NCI-H146 treated with DMSO at 0.1 percent for 48 hours (cell line): Measurements from ENCODE around the gene HOOK2.
A peak's percentile ranks its signal among the peaks of the same experiment; 100 is the strongest.

ENCODE experiments used
- DNase-seq: peaks from one replicate; lab custom pipeline; 2025; ENCODE audit not compliant: unreplicated experiment; lab: John Stamatoyannopoulos, UW

HOOK2 gene

GRCh38 chr19:12794196-12794941 is 19.0 kb upstream of the HOOK2 start:
- DNase-seq, result no peak

DNA sequence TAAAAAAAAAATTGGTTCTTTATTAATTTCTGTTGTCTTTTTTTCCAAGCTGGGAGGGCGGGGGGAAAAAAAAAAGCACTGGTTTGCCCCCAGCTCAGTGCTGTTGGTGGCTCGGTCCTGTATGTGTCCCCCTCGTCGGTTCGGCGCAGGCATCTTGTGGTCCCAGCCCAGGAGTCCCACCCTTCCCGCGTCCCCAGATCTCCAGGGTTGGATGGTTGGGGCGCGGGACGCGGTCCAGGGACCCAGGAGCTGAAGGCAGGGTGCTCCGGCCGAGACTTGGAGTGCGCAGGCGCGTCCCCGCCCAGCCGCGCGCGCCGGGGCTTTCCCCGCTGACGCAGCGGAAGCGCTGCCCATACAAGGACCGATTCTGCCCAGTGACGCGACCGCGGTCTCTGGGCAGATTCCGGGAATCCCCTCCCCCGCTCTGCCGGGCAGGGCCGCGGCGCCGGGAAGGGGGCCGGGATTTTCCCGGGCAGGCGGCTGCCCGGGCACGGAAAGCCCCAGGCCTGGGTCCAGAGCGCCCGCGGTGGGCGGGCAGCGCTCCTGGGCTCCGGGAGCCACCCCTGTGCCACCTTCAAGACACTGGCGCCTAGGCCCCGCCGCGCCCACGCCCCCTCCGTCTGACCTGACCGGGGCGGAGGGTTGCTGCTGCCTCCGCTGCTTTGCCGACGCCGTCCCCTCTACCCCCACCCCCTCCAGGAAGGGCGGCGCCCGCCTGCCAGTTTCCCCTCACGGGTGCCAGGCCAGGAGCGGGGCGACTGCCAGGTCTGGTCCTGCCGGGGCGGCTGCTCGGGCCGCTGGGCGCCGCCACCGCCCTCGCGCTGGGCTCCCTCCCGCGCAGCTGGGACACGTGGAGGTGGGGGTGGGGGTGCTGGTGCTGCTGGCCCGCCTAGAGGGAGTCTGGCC is 18.2 kb upstream of the HOOK2 start:
- peak; percentile 89 for DNase-seq

GRCh38 chr19:12792853-12793289 is 17.5 kb upstream of the HOOK2 start:
- peak; percentile 74 for DNase-seq

GRCh38 chr19:12792051-12792852 is 16.9 kb upstream of the HOOK2 start:
- peak; percentile 75 for DNase-seq

GRCh38 chr19:12791345-12792050 is 16.1 kb upstream of the HOOK2 start, which contains the start of gene JUNB:
TSS of gene JUNB (plus strand) at chr19:12791486. CDS start at chr19:12791772, 286 bp downstream.
- DNase-seq, result peak; percentile 93

GRCh38 chr19:12790628-12791344 is 15.4 kb upstream of the HOOK2 start:
- no peak for DNase-seq

DNA sequence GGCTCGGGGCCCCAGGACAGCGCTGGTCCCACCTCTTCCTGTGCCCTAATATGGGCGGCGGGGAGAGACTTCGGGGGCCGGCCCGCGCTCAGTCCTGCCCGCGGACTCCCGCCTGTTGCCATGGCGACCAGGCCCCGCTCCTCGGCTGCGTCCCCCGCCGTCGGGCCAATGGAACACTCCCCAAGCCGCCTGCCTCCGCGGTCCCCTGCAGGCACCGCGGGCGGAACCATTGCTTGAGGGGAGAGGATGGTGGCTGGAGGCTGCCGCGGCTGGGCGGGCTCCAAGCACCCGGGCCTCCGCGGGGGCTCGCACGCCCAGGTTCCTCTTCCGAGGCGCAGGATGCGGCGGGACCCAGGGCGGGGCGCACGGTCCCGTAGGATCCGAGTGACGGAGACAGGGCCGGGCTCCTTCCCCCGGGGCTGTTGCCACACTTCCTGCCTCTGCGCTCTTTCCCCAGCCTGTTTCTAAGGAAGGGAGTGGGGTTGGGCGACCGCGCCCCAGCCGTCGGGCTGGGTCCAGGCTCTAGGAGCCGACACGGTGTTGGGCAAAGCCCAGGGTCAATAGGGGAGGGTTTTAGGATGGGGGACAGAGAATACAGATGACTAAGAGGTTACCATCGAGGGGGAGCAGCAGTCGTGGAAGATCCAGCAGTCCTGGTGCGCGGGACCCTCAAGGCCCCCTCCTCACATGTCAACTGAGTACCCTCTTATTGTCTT is 14.7 kb upstream of the HOOK2 start:
- DNase-seq, result peak; percentile 96

DNA sequence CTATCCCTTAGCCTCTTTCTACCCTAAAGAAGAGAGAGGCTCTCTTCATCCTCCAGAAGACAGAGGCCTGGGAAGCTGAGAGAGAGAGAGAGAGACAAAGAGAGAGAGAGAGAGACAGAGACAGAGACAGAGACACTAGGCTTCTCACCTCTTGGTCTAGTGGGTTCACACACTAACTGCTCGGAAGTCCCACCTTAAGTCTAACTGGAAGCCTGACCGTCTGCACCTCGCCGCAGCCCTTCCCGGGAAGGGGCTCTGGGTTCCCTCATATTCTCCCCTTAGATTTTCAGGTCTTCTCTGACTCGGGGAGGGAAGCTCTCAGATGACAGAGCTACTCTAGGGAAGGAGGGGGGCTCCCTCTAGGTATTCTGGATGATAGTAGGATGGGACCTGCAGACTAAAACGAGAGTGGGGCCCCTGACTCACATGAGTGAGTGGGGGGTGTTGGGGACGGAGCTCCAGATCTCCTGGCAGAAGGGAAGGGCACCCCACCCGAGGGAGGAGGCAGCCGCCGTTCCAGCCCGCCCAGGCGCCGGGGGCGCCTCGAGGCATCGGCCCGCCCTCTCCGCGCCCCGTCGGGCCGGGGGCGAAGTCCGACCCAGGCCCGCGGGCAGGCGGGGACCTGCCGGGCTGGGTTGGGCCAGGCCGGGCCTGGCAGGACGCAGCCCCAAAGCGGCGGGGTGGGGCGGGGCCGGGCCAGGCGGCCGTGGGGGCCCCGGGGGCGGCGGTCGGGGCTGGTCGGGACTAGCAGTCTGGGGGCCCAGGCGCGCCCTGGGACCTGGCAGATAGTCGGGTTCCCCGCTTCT is 13.9 kb upstream of the HOOK2 start:
- no peak for DNase-seq

DNA sequence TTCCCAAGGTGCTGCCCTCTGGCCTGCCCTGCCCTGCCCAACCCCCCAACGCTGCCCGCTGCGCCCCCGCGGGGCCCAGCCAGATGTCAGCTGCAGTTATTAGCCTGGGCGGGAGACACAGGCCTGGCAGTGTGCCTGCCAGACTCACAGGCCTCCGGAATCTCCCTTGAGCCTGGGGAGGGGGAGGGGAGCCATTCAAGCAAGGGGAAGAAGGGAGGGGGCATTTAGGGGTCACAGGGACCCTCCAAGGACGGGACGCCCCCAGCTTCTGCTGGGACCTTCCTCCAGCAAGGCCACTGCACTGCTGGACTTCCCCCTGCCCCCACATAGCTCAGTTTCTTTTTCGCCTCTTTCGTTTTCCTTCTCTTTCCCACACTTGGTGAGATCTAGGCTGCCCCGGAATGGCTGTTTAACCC is 13.3 kb upstream of the HOOK2 start:
- DNase-seq, result peak; percentile 34

GRCh38 chr19:12788042-12788681 is 12.8 kb upstream of the HOOK2 start:
- DNase-seq, result no peak

GRCh38 chr19:12787458-12787857 is 12.1 kb upstream of the HOOK2 start:
- no peak for DNase-seq

DNA sequence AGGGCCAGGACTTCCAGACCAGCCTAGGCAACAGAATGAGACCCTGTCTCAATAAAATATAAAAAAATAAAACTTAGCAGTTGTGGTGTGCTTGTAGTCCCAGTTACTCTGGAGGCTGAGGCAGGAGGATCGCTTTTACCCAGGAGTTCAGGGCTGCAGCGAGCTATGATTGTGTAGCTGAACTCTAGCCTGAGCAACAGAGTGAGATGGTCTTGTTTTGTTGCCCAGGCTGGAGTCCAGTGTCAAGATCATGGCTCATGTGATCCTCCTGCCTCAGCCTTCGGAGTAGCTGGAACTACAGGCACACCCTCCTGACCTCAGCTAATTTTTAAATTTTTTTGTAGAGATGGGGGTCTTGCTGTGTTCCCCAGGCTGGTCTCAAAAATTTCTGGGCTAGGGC is 11.6 kb upstream of the HOOK2 start:
- DNase-seq, result no peak

DNA sequence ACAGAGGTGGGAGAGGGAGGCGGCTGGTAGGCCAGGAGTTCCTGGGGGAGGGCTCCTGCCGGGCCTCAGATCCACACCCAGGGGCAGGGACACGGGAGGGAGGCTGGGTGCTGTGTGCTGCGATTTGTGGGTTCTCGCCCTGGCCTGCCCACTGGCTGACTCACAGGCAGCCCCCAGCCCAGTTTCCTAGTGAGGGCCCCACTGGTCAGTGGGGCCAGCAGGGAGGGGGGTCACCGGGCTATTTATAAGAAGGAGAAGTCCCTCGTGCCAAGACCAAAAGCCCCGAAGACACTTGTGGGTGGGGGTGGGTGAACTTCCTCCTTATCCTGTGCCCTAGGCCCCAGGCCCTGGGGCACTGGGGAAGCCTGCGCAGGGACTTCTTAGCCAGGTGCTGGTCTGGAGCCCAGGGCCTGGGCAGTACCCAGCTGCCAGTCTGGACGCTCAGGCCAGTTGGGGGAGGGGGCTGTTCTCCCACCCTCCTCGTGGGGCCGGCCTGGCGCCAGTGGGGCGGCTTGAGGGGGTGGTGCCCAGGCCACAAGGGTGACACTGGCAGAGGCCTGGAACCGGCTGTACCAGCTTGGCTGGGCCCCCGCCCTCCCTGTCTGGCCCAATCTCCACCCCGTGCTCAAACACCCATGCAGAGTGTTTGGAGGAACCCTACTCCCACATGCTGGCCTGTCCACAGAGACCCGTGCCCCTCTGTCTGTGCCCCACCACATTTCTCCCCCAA is 11.0 kb upstream of the HOOK2 start:
- DNase-seq, result no peak

- DNase-seq, result no peak
Measured at GRCh38 chr19:12785431-12786031, 10.2 kb upstream of the HOOK2 start.

DNA sequence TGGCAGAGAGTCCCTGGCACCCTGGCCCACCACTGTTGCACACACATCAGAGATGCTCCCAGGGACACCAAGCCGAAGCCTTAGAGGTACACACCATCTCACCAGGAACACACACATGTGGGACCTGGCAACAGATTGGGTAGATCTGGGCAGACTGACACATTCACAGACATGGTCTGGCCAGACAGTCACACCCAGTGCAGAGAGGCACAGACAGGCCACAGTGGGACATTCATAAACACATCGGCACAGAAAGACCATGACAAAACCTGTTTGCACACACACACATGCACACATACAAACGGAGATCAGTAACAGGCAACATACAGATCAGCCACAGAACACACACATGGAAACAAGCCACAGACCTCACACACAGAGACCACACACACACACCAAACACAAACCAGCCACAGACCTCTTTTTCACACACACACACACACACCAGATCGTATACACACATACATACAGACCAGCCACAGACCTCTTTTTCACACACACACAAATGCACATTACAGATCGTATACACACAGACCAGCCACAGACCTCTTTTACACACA is 9.6 kb upstream of the HOOK2 start:
- no peak for DNase-seq

DNA sequence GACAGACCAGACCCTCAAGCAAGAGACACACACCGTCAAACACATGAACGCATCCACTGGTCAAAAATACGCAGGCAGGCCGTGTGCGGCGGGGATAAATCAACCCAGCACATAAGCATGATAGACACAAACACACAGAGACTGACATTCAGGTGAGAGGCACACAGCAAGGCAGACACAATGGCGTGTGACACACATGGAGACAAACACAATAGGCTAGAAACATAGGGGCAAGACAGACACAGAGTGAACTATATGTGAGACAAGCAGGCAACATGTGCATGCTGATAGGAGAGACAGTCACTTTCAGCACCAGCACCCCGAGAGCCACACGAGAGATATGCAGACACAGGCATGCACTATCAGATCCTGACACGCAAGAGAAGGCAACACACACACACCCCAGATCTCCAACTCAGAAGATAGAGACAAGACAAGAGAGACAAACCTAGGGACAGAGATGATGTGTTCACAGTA is 9.1 kb upstream of the HOOK2 start:
- DNase-seq, result no peak
